ENCODE results near the gene SARDH.

Gene SARDH

DNA sequence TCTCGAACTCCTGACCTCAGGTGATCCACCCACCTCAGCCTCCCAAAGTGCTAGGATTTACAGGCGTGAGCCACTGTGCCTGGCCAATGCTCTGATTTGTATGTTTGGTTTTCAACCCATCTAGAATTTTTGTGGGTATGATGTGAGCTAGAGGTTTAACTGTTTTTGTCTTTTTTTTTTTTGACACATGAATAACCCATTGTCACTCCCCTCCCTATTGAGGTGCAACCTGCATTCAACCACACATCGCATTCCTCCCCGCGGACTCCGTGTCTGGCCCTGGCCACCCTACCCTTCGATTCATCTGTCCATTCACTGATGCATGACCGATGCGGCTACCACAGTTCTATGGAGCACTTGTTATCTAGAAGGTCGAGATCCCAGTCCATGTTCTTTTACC is 119.4 kb downstream of the SARDH start:
- H3K9ac ChIP-seq (ENCODE audit: low read length): no peak overlapping the region
- TF ChIP-seq, protein P1, sequence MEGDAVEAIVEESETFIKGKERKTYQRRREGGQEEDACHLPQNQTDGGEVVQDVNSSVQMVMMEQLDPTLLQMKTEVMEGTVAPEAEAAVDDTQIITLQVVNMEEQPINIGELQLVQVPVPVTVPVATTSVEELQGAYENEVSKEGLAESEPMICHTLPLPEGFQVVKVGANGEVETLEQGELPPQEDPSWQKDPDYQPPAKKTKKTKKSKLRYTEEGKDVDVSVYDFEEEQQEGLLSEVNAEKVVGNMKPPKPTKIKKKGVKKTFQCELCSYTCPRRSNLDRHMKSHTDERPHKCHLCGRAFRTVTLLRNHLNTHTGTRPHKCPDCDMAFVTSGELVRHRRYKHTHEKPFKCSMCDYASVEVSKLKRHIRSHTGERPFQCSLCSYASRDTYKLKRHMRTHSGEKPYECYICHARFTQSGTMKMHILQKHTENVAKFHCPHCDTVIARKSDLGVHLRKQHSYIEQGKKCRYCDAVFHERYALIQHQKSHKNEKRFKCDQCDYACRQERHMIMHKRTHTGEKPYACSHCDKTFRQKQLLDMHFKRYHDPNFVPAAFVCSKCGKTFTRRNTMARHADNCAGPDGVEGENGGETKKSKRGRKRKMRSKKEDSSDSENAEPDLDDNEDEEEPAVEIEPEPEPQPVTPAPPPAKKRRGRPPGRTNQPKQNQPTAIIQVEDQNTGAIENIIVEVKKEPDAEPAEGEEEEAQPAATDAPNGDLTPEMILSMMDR (IDR thresholded peaks at IDR 0.05; ENCODE audit: low read length): no peak
- no peak for TF ChIP-seq EZH2 (IDR thresholded peaks at IDR 0.05; ENCODE audit: borderline replicate concordance, low read length)
- H3K4me3 ChIP-seq (ENCODE audit: low read depth, low read length, poor library complexity, severe bottlenecking): no peak overlapping the region
- H3K9me2 ChIP-seq (ENCODE audit: low read depth, low read length): no peaks in the 10 kb centered on the region
- H3K79me2 ChIP-seq (ENCODE audit: insufficient read depth, low read length): no peaks in the 10 kb centered on the region
- no peak overlapping the region for H3K4me2 ChIP-seq (ENCODE audit: low read length)
- H3K9me3 ChIP-seq (ENCODE audit: low read length): no peaks in the 10 kb centered on the region
- no peaks in the 10 kb centered on the region for H3F3A ChIP-seq (ENCODE audit: insufficient read depth, low read length)
- no peak overlapping the region for H2AFZ ChIP-seq (ENCODE audit: low read length)
- no peaks in the 10 kb centered on the region for H3K36me3 ChIP-seq (ENCODE audit: insufficient read depth, low read length)
- H4K20me1 ChIP-seq (ENCODE audit: insufficient read depth, low read length): no peaks in the 10 kb centered on the region
- no peaks in the 10 kb centered on the region for H3K4me1 ChIP-seq (ENCODE audit: insufficient read depth, low read length, severe bottlenecking)
- no peak overlapping the region for H3K27ac ChIP-seq (ENCODE audit: low read depth, low read length, poor library complexity, severe bottlenecking)
- H3K27me3 ChIP-seq (ENCODE audit: insufficient read depth, low read length): no peaks in the 10 kb centered on the region

DNA sequence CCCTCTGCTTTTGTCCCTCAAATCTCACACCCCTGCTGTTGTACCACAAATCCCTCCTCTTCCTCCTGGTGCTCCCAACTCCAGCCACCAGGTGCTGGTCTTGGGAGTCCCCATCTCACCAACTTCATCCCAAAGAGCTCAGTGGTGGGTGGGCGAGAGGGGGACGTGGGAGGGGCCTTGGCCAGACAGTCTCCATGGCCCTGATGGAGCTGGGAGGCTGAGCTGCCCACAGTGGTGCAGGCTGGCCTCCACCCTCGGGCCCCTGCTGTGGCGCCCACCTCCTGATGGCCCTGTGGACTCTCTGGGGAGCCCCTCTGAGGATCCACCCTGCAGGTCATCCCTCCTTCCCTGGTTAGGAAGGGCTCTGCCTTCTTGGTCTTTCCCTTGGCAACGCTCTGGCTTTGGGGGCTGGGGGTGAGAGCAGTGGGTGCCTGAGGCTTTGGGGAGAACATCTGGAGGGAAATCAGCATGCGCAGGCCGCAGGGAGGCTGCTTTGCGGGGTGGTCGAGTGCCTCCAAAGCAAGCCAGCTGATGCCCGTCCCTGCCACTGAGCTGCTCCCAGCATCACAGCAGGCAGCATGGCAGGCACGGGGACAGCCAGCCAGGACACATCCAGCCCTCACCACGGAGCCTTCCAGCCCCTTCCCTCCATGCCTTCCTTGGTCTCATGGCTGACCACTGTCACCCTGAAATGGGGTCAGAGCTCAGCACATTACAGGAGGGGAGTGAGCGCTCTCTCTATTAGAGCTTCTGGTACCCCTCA is 121.3 kb downstream of the SARDH start:
- Histone ChIP-seq H3K9ac (ENCODE audit: low read length) (no peak overlapping the region), H3K36me3 (ENCODE audit: insufficient read depth, low read length) (no peaks in the 10 kb centered on the region), H2AFZ (ENCODE audit: low read length) (no peak overlapping the region), H3K9me3 (ENCODE audit: low read length) (no peaks in the 10 kb centered on the region), H3K4me2 (ENCODE audit: low read length) (no peak overlapping the region), H3K4me3 (ENCODE audit: low read depth, low read length, poor library complexity, severe bottlenecking) (no peak overlapping the region), H4K20me1 (ENCODE audit: insufficient read depth, low read length) (no peaks in the 10 kb centered on the region), H3K9me2 (ENCODE audit: low read depth, low read length) (no peaks in the 10 kb centered on the region), H3K27me3 (ENCODE audit: insufficient read depth, low read length) (no peaks in the 10 kb centered on the region), H3K4me1 (ENCODE audit: insufficient read depth, low read length, severe bottlenecking) (no peaks in the 10 kb centered on the region), H3K79me2 (ENCODE audit: insufficient read depth, low read length) (no peaks in the 10 kb centered on the region), H3F3A (ENCODE audit: insufficient read depth, low read length) (no peaks in the 10 kb centered on the region), H3K27ac (ENCODE audit: low read depth, low read length, poor library complexity, severe bottlenecking) (no peak overlapping the region)
- TF ChIP-seq EZH2 (IDR thresholded peaks at IDR 0.05; ENCODE audit: borderline replicate concordance, low read length): no peak
- TF ChIP-seq, protein P1 (IDR thresholded peaks at IDR 0.05; ENCODE audit: low read length): no peak

DNA sequence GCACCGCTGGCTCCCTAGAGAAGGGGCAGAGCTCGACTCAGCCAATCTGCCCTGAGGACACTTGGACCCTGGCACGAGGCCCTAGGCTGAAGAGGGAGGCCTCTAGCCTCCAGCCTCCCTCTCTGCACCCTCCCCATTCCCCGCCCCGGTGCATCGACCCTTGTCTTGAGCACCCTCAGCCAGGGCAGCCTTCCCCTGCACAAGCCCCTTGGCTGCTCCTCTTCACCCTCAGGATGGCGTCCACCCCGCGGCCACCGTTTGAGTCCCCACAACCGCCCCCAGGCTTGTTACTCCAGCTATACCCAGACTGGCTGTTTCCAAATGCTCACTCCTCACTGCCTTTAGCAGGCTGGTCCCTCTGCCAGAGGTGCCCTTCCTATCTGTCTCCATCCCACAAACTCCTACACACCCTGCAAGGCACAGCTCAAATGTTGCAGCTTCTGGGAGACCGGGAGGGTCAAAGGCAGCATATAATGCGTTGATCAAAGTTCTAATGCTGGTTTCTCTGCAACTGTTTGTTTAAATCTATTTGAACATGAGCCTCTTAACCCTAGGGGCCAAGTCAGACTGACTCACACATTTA is 122.5 kb downstream of the SARDH start:
- H3K9me2 ChIP-seq (ENCODE audit: low read depth, low read length): no peaks in the 10 kb centered on the region
- no peak overlapping the region for H3K9ac ChIP-seq (ENCODE audit: low read length)
- H3K9me3 ChIP-seq (ENCODE audit: low read length): no peaks in the 10 kb centered on the region
- H3K36me3 ChIP-seq (ENCODE audit: insufficient read depth, low read length): no peaks in the 10 kb centered on the region
- H3K4me2 ChIP-seq (ENCODE audit: low read length): no peak overlapping the region
- H3K4me3 ChIP-seq (ENCODE audit: low read depth, low read length, poor library complexity, severe bottlenecking): no peak overlapping the region
- TF ChIP-seq, protein P1 (IDR thresholded peaks at IDR 0.05; ENCODE audit: low read length): no peak
- TF ChIP-seq EZH2 (IDR thresholded peaks at IDR 0.05; ENCODE audit: borderline replicate concordance, low read length): no peak
- no peaks in the 10 kb centered on the region for H3F3A ChIP-seq (ENCODE audit: insufficient read depth, low read length)
- no peaks in the 10 kb centered on the region for H3K4me1 ChIP-seq (ENCODE audit: insufficient read depth, low read length, severe bottlenecking)
- H3K27me3 ChIP-seq (ENCODE audit: insufficient read depth, low read length): no peaks in the 10 kb centered on the region
- H3K79me2 ChIP-seq (ENCODE audit: insufficient read depth, low read length): no peaks in the 10 kb centered on the region
- no peaks in the 10 kb centered on the region for H4K20me1 ChIP-seq (ENCODE audit: insufficient read depth, low read length)
- no peak overlapping the region for H3K27ac ChIP-seq (ENCODE audit: low read depth, low read length, poor library complexity, severe bottlenecking)
- H2AFZ ChIP-seq (ENCODE audit: low read length): no peak overlapping the region
